HG03342 (cell line): Measurements from ENCODE around the gene RNF144A.
"Not testable (repeated sequence)": the region's sequence is repeated elsewhere in the genome, so short reads cannot be mapped to it uniquely, and the experiment has no call there.

ENCODE experiments used
- ATAC-seq: cut with Tn5 transposase; IDR thresholded peaks from one replicate; pipeline ENCODE4 v1.9.1; 2021; ENCODE audit warnings: mild to moderate bottlenecking, moderate library complexity; ENCODE audit not compliant: unreplicated experiment

Gene RNF144A

DNA sequence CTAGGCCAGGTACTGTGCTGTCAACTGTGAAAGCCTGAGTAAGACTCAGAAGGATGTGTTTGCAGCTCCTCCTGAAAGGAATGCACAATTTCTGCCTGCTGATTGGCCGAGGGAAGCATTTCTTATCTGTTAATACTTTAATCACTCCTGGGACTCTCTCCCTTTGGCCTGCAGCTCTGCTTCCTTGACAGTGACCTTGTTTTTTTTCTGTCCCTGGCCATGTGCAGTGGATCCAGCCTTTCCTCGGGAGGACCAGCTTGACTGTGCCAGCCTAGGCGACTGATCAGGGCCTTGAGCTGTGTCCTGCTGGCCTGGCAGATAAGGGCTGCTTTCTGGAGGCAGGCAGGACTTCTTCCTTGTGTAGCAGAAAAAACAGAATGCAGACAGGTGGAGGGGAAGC lies 10.0 kb downstream of the RNF144A start:
- ATAC-seq, result no peak

DNA sequence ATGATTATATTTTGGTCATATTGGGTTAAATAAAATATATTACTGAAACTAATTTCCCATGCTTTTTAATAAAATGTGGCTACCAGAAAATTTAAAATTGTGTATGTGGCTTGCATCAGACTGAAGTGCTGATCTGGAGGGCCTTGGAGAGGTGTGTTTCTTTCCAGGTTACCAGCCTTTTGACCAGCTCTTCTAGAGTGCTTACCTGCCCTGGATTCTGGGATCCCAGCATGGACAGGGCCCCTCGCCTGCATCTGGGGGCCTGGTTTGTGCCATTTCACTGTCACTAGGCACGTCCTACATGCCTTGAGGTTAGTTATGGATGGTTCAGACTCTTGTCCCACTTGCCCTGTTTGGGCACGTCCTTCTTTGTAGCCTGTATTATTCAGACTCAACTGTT lies 10.5 kb downstream of the RNF144A start:
- ATAC-seq, result no peak

DNA sequence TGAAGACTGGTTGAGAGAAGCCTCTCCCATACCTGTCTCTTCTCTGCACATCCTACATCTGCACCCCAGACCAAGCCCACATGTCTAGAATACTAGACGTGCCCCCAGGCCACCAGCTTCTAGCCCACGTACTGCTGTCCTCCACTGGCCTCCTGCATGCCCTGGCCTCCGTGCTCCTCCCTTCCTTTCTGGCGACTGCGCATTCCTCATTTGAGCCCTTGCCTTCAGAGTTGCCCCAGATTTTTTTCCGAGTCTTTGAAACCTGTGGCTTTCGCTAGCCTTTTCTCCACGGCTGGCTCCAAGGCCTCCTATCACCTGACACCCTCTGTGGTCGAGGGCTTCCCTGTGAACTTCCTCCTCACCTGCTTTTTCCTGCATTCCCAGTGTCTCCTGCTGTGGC lies 11.2 kb downstream of the RNF144A start:
- ATAC-seq, result no peak

DNA sequence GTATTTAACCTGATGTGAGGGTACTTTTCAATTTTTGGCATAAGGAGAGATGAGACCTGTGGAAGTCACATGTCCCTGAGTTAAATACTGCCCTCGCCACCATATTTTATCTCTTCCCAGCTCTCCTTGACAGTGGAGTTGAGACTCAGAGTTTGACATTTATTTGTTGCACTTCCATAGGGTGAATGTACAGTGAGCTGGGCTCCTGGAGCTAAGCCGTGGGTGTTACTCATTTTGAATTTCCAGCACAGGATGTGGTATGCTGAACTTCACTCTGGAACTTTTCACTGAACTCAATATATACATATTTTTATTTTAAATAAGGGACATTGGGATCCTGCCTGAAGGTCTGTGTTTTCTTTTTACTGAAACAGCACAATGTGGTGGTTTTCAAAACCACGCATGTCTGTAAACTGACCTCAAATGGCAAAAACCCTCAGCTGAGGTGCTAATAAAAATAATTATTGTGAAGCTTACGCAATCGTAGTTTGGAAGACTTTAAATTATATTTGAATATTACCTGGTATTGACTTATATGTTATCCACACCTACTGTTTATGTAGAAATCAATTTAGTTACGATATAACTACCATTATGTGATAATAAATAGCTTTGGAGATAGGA lies 12.1 kb downstream of the RNF144A start:
- ATAC-seq, result no peak

DNA sequence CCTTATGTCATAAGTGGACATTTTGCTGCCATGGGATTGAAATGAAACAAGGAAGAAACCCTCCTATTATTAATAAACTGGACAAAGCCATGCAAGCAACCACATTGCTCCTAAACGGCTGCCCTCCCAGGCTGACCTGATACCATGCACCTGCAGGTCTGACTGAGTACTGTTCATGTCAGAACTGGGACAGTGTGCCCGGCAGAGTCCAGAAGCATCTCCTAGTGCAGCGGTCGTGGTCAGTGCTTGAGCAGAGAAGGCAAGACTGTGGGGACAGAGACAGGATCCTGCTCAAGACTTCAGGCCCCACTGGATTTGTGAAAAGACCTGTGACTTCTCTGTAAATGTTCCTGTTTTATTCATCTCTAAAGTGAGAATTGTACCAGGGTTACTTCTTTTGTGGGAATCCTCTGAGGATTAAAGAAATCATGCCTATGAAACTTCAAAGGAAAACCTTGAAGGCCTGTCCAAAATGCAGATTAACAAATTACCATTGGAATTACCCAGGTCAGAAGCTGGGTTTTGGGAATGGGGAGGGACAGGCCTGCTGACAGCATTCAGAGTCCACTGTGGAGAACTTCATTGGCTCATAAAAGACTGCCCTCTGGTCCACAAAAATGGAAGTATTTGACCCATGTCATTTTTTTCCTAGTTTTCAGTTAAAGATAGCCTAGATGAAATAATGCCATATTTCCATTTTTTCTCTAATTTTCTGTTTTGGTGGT lies 13.9 kb downstream of the RNF144A start:
- ATAC-seq, result no peak

DNA sequence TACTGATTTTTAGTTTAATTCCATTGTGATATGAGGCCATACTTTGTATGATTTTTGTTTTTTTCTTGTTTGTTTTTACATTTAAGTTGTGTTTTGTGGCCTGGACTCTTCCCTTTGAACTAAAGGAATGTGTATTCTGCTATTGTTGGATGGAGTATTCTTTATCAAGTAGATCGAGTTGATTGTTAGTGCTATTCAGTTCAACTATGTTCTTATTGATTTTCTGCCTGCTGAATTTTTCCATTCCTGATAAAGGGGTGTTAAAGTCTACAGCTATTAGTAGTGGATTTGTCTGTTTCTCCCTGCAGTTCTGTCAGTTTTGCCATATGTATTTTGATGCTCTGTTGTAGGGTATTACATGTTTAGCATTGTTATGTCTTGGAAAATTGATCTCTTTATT lies 14.5 kb downstream of the RNF144A start:
- no peak for ATAC-seq

DNA sequence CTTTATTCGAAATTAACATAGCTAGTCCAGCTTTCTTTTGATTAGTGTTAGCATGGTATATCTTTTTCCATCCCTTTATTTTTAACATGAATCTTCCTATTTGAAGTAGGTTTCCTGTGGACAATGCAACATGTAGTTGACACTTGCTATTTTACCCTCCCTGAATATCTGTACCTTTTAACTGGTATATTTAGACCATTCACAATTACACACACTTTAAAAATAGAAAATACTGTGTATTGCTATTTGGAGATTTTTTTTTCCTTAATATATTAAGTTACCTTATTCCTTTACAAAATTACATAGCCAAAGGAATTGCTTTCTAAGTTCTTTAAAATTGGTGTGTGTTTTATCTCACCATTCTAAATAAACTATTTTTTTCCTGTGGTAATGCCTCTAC lies 15.0 kb downstream of the RNF144A start:
- ATAC-seq, result no peak

DNA sequence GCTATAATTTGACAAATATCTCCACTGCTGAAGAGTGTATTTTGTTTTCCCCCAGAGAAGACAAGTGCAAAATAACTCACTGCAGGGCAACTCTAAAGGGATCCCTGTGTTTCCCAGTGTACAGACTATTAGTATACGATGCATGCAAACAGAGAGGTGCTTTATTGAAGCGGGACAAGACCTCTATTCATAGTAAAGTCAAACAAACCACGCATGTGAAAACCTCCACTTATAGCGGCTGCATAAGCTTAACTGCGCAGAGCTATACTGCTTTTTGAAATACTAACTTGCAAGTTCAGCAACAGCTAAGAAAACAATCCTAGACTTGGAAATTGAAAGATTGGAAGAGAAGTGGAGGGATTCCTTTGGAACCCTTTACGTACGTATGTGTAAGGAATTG lies 15.6 kb downstream of the RNF144A start:
- no peak for ATAC-seq

DNA sequence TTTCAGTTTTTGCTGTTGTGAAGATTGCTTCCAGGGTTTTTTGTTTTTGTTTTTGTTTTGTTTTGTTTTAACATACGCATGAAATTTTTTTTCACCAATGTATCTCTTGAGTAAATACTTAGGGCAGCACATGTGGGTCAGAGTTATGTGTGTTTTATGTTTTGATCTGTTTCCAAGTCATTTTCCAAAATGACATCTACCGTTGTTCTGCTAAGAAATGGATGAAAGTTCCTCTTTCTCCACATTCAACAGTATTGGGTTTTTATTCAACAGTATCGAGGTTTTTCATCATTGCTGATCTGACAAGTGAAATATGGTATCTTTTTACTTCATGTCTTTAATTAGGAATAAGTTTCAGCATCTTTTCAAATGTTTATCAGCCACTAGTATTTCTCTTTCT lies 16.7 kb downstream of the RNF144A start:
- no peak for ATAC-seq

DNA sequence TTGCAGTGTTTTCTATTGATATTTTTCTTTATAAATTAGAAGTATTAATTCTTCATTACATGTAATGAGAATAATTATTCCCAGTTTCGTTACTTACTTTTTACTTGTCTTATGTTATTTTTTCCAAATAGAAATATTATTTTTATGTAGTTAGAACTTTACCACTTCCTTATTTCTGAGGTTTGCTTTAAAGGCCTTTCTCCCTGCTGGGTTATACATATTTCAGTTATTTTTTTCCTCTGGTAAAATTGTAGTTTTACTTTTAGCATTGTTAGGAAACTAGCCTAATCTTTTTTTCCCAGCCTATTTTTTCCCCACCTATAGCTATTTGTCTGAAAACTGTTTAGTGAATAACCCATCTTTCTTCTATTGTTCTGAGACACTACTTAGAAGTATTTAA lies 17.1 kb downstream of the RNF144A start:
- no peak for ATAC-seq

DNA sequence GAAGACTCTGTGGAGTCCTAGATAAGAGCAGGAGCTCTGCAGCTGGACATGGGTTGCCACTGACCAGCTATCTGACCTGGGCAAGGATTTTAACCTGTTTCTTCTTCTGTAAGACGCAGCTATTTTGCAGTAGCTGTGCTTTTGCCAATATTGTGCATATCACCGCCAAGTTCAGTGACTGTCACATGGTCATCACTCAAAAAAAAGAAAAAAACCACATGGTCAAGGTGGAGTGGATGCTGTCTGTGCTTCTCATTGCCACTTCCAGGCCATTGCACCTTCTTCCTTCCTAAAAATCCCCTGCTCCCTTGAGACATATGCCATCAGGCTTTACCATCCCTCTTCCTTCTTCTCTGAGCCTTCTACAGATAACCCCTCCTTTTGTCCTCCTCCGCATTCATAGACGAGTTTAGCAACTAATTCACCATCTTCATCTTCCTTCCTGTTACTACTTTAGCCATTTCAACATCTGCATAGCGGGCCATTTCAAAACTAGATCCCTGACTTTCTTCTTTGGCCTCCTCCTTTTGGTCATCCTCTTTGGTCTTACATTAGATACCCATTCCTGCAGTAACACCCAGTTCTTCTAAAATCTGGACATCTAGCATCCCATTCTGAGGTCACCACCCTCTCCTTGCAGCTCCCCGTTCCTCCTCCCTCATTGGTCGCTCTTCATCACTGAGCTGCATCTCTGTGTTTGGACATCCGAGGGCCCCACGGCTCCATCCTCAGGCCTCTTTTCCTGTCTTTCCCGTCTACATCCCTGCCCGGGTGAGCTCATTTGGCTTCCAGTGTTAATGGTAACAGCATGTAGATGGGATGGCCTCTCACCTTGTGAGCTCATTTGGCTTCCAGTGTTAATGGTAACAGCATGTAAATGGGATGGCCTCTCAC lies 17.8 kb downstream of the RNF144A start:
- ATAC-seq, result no peak

DNA sequence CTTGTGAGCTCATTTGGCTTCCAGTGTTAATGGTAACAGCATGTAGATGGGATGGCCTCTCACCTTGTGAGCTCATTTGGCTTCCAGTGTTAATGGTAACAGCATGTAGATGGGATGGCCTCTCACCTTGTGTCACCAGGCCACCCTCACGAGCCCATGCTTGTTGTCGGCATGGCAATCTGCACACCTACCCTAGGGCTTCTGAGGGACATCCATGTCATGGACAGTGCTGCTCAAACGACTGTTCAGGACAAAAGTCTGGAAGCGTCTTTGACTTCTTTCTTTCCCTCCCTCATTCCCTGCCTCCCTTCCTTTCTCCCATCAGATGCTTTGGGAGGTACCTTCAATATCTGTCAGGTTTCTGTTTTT lies 18.4 kb downstream of the RNF144A start:
- not testable (repeated sequence) for ATAC-seq

DNA sequence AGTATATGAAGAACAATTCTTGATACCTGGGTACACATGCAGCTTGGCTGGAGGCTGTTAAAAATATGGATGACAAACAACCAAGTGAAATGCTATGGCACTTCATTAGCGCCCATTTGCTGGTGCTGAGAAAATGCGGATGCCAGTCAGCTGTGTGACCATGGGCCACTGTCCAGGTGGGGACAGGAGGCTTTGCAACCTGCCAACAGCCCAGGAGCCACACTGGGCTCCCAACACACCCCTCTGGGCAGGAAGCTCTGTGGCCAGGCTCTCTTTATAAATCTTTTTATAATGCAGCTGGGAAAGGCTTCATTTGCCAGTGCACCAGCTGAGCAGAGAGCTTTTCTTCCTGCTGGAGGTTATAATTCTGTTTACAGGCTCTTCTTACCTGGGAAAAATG lies 19.9 kb downstream of the RNF144A start:
- no peak for ATAC-seq

DNA sequence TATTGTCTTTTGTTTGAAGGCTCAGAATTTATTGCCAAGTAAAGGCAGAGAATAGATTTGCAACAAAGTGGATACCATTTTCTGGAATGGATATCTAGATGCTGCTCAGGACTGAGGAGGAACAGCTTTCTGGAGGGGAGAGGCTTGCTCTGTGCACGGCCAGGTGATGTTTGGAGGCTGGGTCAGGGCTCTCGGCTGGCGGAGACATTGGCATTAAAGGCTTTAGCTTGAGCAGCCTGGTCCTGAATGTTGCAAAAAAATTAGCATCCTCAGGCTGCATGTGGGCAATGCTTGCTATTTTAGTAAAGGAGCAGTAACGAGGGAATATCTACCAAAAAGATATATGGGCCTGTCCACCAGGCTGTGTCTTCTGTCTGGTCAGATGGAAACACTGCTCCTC lies 20.4 kb downstream of the RNF144A start:
- ATAC-seq, result no peak

DNA sequence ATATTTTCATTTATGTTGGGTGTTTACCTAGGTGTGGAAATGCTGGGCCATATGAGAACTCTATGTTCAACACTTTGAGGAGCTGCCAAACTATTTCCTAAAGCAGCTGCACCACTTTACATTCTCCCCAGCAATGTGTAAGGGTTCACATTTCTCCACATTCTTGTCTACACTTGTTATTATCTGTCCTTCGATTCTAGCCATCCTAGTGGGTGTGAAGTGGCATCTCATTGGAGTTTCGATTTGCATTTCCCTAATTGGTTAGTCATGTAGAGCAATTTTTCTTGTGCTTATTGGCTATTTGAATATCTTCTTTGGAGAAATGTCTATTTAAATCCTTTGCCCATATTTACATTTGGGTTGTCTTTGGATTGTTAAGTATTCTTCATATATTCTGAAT lies 21.9 kb downstream of the RNF144A start:
- no peak for ATAC-seq

DNA sequence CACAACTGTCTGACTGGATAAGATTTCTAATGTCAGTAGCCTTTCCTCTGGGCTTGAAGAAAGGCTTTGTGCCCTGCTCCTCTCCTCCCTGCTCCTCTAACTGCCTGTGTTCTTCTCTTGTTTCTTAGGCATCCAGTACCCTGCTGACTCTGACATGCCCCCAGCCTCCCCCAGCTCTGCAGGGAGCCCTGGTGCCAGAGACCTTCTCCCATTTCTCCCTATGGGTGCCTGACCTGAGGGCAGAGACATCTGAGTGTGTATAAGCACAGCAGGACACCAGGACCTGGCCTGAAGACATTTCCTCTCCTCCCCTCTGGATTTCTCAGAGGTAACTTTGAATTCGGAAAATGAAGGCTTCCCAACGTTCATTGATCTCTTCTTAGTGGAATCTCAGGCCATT lies 23.6 kb downstream of the RNF144A start:
- no peak for ATAC-seq

DNA sequence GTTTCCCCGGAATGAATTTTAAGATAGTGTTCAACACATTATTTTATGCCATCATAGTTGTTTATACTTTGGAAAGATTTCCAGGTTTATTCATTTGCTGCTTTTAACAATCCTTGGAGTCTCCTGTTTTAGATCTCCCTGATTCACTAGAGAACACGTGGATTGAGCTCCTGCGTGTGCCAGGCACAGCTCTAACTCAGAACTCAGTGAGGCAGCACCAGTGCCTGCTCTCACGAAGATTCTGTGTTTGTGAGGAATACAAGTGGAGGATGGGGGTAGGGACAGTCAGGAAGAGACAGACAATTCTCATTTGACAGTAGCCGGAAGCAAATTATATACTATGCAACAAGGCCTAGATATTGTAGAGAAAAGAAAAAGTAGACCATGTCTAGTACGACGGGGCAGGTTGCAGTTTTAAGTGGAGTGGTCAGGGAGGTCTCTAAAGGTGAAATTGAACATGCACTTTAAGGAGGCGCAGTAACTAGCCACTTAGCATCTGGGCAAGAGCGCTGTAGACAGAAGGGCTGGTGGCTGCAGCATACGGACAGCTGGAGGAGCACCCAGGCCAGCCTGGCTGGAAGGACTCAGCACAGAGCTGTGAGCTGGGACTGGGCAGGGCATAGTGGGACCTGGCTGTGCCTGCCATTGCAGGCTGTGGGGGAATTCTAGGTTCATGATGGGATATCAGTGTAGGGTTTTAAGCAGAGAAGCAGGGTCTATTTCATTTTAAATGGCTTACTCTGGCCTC lies 24.3 kb downstream of the RNF144A start:
- ATAC-seq, result no peak

DNA sequence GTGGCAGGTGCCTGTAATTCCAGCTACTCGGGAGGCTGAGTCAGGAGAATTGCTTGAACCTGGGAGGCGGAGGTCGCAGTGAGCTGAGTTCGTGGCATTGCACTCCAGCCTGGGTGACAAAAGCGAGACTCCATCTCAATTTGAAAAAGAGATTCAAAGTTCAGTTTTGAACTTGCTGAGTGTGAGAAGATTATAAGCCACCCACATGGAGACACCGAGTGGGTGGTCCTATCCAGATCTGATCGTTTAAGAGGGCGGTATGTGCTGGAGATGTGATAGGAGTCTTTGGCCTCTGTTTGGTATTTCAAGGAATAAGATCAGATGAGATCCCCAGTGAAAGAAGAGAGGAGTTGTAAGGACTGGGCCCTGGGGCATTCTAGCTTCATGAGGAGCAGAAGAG lies 25.6 kb downstream of the RNF144A start:
- no peak for ATAC-seq

DNA sequence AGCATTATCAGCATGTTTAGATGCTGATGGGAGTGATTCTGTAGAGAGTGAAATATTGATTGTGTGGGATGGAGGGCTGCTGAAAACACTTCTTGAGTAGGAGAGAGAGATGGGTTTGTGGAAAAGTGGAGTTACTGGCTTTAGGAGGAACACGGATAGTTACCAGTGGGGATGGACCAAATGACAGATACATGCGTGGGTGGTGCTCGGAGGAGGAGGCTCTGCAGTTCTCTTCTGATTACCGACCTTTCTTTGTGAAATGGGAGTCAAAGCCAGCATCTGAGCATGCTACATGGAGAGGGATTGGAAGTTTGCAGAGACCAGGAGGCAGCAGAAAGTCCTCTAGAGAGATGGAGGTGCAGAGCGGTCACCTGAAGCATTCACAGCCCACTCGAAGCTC lies 26.3 kb downstream of the RNF144A start:
- no peak for ATAC-seq

DNA sequence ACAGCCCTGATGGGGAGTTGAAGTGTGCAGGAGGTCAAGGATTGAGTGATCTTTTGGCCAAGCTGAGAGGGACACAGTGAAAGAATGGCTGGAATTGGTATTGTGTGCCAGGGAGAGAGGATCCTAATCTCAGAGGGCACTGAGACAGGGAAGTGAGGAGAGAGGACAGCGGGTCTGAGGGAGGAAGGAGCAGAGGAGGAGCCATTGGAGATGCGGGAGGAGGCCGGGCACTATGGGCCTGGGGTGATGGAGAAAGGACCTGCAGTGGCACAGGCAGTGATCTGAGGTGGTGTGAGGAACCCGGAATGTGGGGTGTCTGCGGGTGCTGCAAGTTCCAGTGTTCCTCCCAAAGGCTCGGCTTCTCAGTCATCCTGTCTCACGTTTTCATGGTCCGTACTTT lies 26.8 kb downstream of the RNF144A start:
- no peak for ATAC-seq

DNA sequence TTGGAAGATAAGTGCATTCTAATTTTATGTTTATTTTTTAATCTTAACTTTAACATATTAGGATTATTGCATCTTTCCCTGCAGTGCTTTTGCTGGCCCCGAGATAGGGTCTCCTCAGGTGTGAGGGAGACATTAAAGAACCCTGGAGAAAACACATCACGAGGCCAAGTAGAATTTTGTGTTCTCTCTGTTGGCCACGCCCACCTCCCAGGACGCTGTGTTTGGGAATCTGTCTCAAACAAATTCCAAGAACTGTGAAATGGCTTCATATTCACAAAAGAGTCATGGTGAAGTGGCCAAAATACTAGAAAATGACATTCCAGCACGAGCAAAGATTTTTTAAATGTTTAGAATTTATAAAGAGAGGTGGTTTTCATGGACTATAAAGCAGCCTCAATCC lies 27.3 kb downstream of the RNF144A start:
- ATAC-seq, result no peak
